ENCODE results near the gene VTCN1. TPM values are rescaled to one million over a fixed set of nuclear protein-coding genes. Genes with fewer than 3 reads are reported as not detected.
"Not testable (repeated sequence)": the region's sequence is repeated elsewhere in the genome, so short reads cannot be mapped to it uniquely, and the experiment has no call there.

Gene VTCN1, protein sequence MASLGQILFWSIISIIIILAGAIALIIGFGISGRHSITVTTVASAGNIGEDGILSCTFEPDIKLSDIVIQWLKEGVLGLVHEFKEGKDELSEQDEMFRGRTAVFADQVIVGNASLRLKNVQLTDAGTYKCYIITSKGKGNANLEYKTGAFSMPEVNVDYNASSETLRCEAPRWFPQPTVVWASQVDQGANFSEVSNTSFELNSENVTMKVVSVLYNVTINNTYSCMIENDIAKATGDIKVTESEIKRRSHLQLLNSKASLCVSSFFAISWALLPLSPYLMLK
- total RNA-seq = not detected
- polyA plus RNA-seq = not detected
- total RNA-seq = not detected

- no peaks in the 10 kb centered on the region for H3K4me1 Mint-ChIP-seq
- no peaks in the 10 kb centered on the region for H3K36me3 Mint-ChIP-seq
- Histone ChIP-seq H3K36me3 (ENCODE audit: control insufficient read depth in 2 of 3, insufficient read depth in 3 of 3, low read length in 3 of 3) (no peaks in the 10 kb centered on the region), H3K9me3 (ENCODE audit: control insufficient read depth in 2 of 3, low read length in 3 of 3) (no peaks in the 10 kb centered on the region), H3K4me1 (ENCODE audit: control insufficient read depth in 2 of 2, insufficient read depth in 2 of 2, low read length in 2 of 2) (no peaks in the 10 kb centered on the region), H3K27me3 (ENCODE audit: control insufficient read depth in 2 of 2, insufficient read depth in 2 of 2, low read length in 2 of 2) (no peaks in the 10 kb centered on the region), H3K27ac (ENCODE audit: low read depth, low read length) (no peak within 1 kb of the TSS), H3K4me3 (ENCODE audit: low read length) (no peak within 1 kb of the TSS)
- peaks cover 0 to 3% (median 0%) of the 10 kb centered on the region in 11 donors for H3K9me3 Mint-ChIP-seq
- intact Hi-C loops (cut with micrococcal nuclease) = no loop called here
- ChIA-PET CTCF (no interaction called here), POLR2A (no interaction called here)
- peak within 1 kb of the TSS in 1 of 9 donors; percentile 57 for H3K27ac Mint-ChIP-seq
- H3K27me3 Mint-ChIP-seq = peaks cover 7 to 36% (median 14%) of the 10 kb centered on the region in 5 donors
- DNase-seq (no peak), ATAC-seq (no peak)
- no peak within 1 kb of the TSS for H3K4me3 Mint-ChIP-seq
These were observed at the start of gene VTCN1 for GRCh38 chr1:117210831-117211261. Gene VTCN1 (minus strand): TSS chr1:117210927. CDS start chr1:117210855, 72 bp downstream.

DNA sequence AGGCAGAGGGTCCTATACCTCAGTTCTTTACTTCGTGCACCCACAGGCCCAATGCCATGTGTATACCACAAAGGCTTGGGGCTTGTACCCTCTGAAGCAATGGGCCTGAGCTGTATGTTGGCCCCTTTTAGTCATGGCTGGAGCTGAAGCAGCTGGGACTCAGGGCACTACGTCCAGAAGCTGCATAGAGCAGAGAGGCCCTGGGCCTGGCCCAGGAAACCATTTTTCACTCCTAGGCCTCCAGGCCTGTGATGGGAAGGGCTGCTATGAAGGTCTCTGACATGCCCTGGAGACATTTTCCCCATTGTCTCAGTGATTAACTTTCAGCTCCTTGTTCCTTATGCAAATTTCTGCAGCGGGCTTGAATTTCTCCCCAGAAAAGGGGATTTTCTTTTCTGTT, 48.1 kb upstream of the VTCN1 start:
- DNase-seq (no peak), ATAC-seq (no peak)
- Histone ChIP-seq H3K9me3 (ENCODE audit: control insufficient read depth in 2 of 3, low read length in 3 of 3) (peaks cover 0 to 9% (median 0%) of the 10 kb centered on the region in 3 experiments), H3K4me1 (ENCODE audit: control insufficient read depth in 2 of 2, insufficient read depth in 2 of 2, low read length in 2 of 2) (no peaks in the 10 kb centered on the region), H3K27ac (ENCODE audit: low read depth, low read length) (no peak overlapping the region), H3K27me3 (ENCODE audit: control insufficient read depth in 2 of 2, insufficient read depth in 2 of 2, low read length in 2 of 2) (no peaks in the 10 kb centered on the region), H3K4me3 (ENCODE audit: low read length) (no peak overlapping the region), H3K36me3 (ENCODE audit: control insufficient read depth in 2 of 3, insufficient read depth in 3 of 3, low read length in 3 of 3) (no peaks in the 10 kb centered on the region)
- ChIA-PET CTCF (no interaction called here), POLR2A (no interaction called here)
- Mint-ChIP-seq H3K27ac (no peak overlapping the region), H3K4me3 (no peak overlapping the region), H3K4me1 (no peaks in the 10 kb centered on the region), H3K9me3 (peaks cover 2 to 27% (median 7%) of the 10 kb centered on the region in 11 donors), H3K27me3 (peaks cover 0 to 12% (median 4%) of the 10 kb centered on the region in 5 donors), H3K36me3 (peaks cover 0 to 10% (median 0%) of the 10 kb centered on the region in 5 donors)
- intact Hi-C loops (cut with micrococcal nuclease) = no loop called here

- H3K9me3 ChIP-seq (ENCODE audit: control insufficient read depth in 2 of 3, low read length in 3 of 3); CTCF ChIA-PET; H3K36me3 ChIP-seq (ENCODE audit: control insufficient read depth in 2 of 3, insufficient read depth in 3 of 3, low read length in 3 of 3); H3K27me3 Mint-ChIP-seq; H3K4me3 ChIP-seq (ENCODE audit: low read length); H3K4me1 ChIP-seq (ENCODE audit: control insufficient read depth in 2 of 2, insufficient read depth in 2 of 2, low read length in 2 of 2); H3K4me1 Mint-ChIP-seq; ATAC-seq; H3K36me3 Mint-ChIP-seq; H3K27ac Mint-ChIP-seq; intact Hi-C loops (cut with micrococcal nuclease); POLR2A ChIA-PET; DNase-seq; H3K4me3 Mint-ChIP-seq; H3K27ac ChIP-seq (ENCODE audit: low read depth, low read length); H3K27me3 ChIP-seq (ENCODE audit: control insufficient read depth in 2 of 2, insufficient read depth in 2 of 2, low read length in 2 of 2): not testable (repeated sequence)
- peaks cover 2 to 27% (median 7%) of the 10 kb centered on the region in 11 donors for H3K9me3 Mint-ChIP-seq
These were observed 47.3 kb upstream of the VTCN1 start for GRCh38 chr1:117258075-117258474.

GRCh38 chr1:117257291-117257690, 46.6 kb upstream of the VTCN1 start:
- H3K4me1 ChIP-seq (ENCODE audit: control insufficient read depth in 2 of 2, insufficient read depth in 2 of 2, low read length in 2 of 2) = no peaks in the 10 kb centered on the region
- intact Hi-C loops (cut with micrococcal nuclease) = no loop called here
- peaks cover 0 to 9% (median 0%) of the 10 kb centered on the region in 3 experiments for H3K9me3 ChIP-seq (ENCODE audit: control insufficient read depth in 2 of 3, low read length in 3 of 3)
- CTCF ChIA-PET = no interaction called here
- DNase-seq = no peak
- peaks cover 0 to 10% (median 0%) of the 10 kb centered on the region in 5 donors for H3K36me3 Mint-ChIP-seq
- H3K4me1 Mint-ChIP-seq = no peaks in the 10 kb centered on the region
- H3K9me3 Mint-ChIP-seq = peaks cover 2 to 27% (median 7%) of the 10 kb centered on the region in 11 donors
- no peak overlapping the region for H3K4me3 Mint-ChIP-seq
- H3K4me3 ChIP-seq (ENCODE audit: low read length) = no peak overlapping the region
- H3K27me3 Mint-ChIP-seq = peaks cover 0 to 7% (median 3%) of the 10 kb centered on the region in 5 donors
- H3K27ac ChIP-seq (ENCODE audit: low read depth, low read length) = no peak overlapping the region
- no peaks in the 10 kb centered on the region for H3K36me3 ChIP-seq (ENCODE audit: control insufficient read depth in 2 of 3, insufficient read depth in 3 of 3, low read length in 3 of 3)
- no peak for ATAC-seq
- POLR2A ChIA-PET = no interaction called here
- no peak overlapping the region for H3K27ac Mint-ChIP-seq
- no peaks in the 10 kb centered on the region for H3K27me3 ChIP-seq (ENCODE audit: control insufficient read depth in 2 of 2, insufficient read depth in 2 of 2, low read length in 2 of 2)

GRCh38 chr1:117250061-117250606, 39.4 kb upstream of the VTCN1 start:
- intact Hi-C loops (cut with micrococcal nuclease) = no loop called here
- ChIA-PET CTCF (no interaction called here), POLR2A (no interaction called here)
- Histone ChIP-seq H3K27me3 (ENCODE audit: control insufficient read depth in 2 of 2, insufficient read depth in 2 of 2, low read length in 2 of 2) (no peaks in the 10 kb centered on the region), H3K27ac (ENCODE audit: low read depth, low read length) (no peak overlapping the region), H3K36me3 (ENCODE audit: control insufficient read depth in 2 of 3, insufficient read depth in 3 of 3, low read length in 3 of 3) (no peaks in the 10 kb centered on the region), H3K9me3 (ENCODE audit: control insufficient read depth in 2 of 3, low read length in 3 of 3) (no peaks in the 10 kb centered on the region), H3K4me3 (ENCODE audit: low read length) (no peak overlapping the region), H3K4me1 (ENCODE audit: control insufficient read depth in 2 of 2, insufficient read depth in 2 of 2, low read length in 2 of 2) (no peaks in the 10 kb centered on the region)
- Mint-ChIP-seq H3K27ac (no peak overlapping the region), H3K4me3 (no peak overlapping the region), H3K36me3 (no peaks in the 10 kb centered on the region), H3K4me1 (no peaks in the 10 kb centered on the region), H3K27me3 (peaks cover 0 to 12% (median 5%) of the 10 kb centered on the region in 5 donors), H3K9me3 (no peaks in the 10 kb centered on the region)
- DNase-seq (no peak), ATAC-seq (no peak)

GRCh38 chr1:117244971-117245370, 34.2 kb upstream of the VTCN1 start:
- ATAC-seq = no peak
- intact Hi-C loops (cut with micrococcal nuclease) = no loop called here
- ChIA-PET POLR2A (no interaction called here), CTCF (no interaction called here)
- peaks cover 13 to 28% (median 20%) of the 10 kb centered on the region in 5 donors for H3K27me3 Mint-ChIP-seq
- no peak overlapping the region for H3K27ac ChIP-seq (ENCODE audit: low read depth, low read length)
- H3K36me3 Mint-ChIP-seq = no peaks in the 10 kb centered on the region
- no peaks in the 10 kb centered on the region for H3K27me3 ChIP-seq (ENCODE audit: control insufficient read depth in 2 of 2, insufficient read depth in 2 of 2, low read length in 2 of 2)
- no peak for DNase-seq
- H3K9me3 Mint-ChIP-seq = peaks cover 0 to 2% (median 0%) of the 10 kb centered on the region in 11 donors
- H3K4me1 ChIP-seq (ENCODE audit: control insufficient read depth in 2 of 2, insufficient read depth in 2 of 2, low read length in 2 of 2) = no peaks in the 10 kb centered on the region
- no peak overlapping the region for H3K27ac Mint-ChIP-seq
- no peak overlapping the region for H3K4me3 Mint-ChIP-seq
- no peaks in the 10 kb centered on the region for H3K9me3 ChIP-seq (ENCODE audit: control insufficient read depth in 2 of 3, low read length in 3 of 3)
- no peaks in the 10 kb centered on the region for H3K4me1 Mint-ChIP-seq
- H3K36me3 ChIP-seq (ENCODE audit: control insufficient read depth in 2 of 3, insufficient read depth in 3 of 3, low read length in 3 of 3) = no peaks in the 10 kb centered on the region
- no peak overlapping the region for H3K4me3 ChIP-seq (ENCODE audit: low read length)

GRCh38 chr1:117244306-117244705, 33.6 kb upstream of the VTCN1 start:
- no peak overlapping the region for H3K4me3 ChIP-seq (ENCODE audit: low read length)
- Mint-ChIP-seq H3K4me1 (no peaks in the 10 kb centered on the region), H3K9me3 (peaks cover 0 to 2% (median 0%) of the 10 kb centered on the region in 11 donors), H3K4me3 (no peak overlapping the region), H3K27me3 (peaks cover 13 to 28% (median 20%) of the 10 kb centered on the region in 5 donors), H3K36me3 (no peaks in the 10 kb centered on the region), H3K27ac (no peak overlapping the region)
- no peaks in the 10 kb centered on the region for H3K9me3 ChIP-seq (ENCODE audit: control insufficient read depth in 2 of 3, low read length in 3 of 3)
- DNase-seq (no peak), ATAC-seq (no peak)
- H3K36me3 ChIP-seq (ENCODE audit: control insufficient read depth in 2 of 3, insufficient read depth in 3 of 3, low read length in 3 of 3) = no peaks in the 10 kb centered on the region
- H3K27me3 ChIP-seq (ENCODE audit: control insufficient read depth in 2 of 2, insufficient read depth in 2 of 2, low read length in 2 of 2) = no peaks in the 10 kb centered on the region
- no peaks in the 10 kb centered on the region for H3K4me1 ChIP-seq (ENCODE audit: control insufficient read depth in 2 of 2, insufficient read depth in 2 of 2, low read length in 2 of 2)
- H3K27ac ChIP-seq (ENCODE audit: low read depth, low read length) = no peak overlapping the region
- intact Hi-C loops (cut with micrococcal nuclease) = no loop called here
- CTCF ChIA-PET = no interaction called here
- POLR2A ChIA-PET = no interaction called here

Measured in naive thymus-derived CD4-positive, alpha-beta T cell (primary cell).